G401.6 (cell line): ENCODE data around the gene GAA.
"Not testable (repeated sequence)": the region's sequence is repeated elsewhere in the genome, so short reads cannot be mapped to it uniquely, and the experiment has no call there.

Source experiments
- FAIRE-seq: peaks from 2 replicates; lab custom pipeline; 2012; peaks lifted over from hg19 to GRCh38; lab: Jason Lieb, UNC

The GAA gene

GRCh38 chr17:80083136-80083661, 18.2 kb upstream of the GAA start:
- no peak for FAIRE-seq

- FAIRE-seq: no peak
These were observed 16.6 kb upstream of the GAA start for GRCh38 chr17:80084773-80085172.

- no peak for FAIRE-seq
These were observed 15.3 kb upstream of the GAA start for GRCh38 chr17:80086081-80086480.

- no peak for FAIRE-seq
These were observed 14.8 kb upstream of the GAA start for GRCh38 chr17:80086616-80087015.

- no peak for FAIRE-seq
These were observed 13.8 kb upstream of the GAA start for GRCh38 chr17:80087346-80088265.

- FAIRE-seq: no peak
These were observed 11.6 kb upstream of the GAA start for GRCh38 chr17:80089762-80090161.

GRCh38 chr17:80090164-80090563, 11.2 kb upstream of the GAA start:
- not testable (repeated sequence) for FAIRE-seq

- no peak for FAIRE-seq
These were observed 10.0 kb upstream of the GAA start for GRCh38 chr17:80091376-80091775.

GRCh38 chr17:80092959-80093358, 8.4 kb upstream of the GAA start:
- no peak for FAIRE-seq

GRCh38 chr17:80095038-80095843, 6.1 kb upstream of the GAA start:
- FAIRE-seq: no peak

GRCh38 chr17:80095844-80096475, 5.4 kb upstream of the GAA start:
- FAIRE-seq: no peak

GRCh38 chr17:80096561-80097021, 4.8 kb upstream of the GAA start:
- FAIRE-seq: no peak

- no peak for FAIRE-seq
These were observed 4.2 kb upstream of the GAA start for GRCh38 chr17:80097127-80097621.

- no peak for FAIRE-seq
These were observed 3.3 kb upstream of the GAA start for GRCh38 chr17:80097844-80098691.

GRCh38 chr17:80099291-80100034, 1.9 kb upstream of the GAA start:
- FAIRE-seq: no peak

GRCh38 chr17:80100035-80100323, 1.4 kb upstream of the GAA start:
- no peak for FAIRE-seq

- no peak for FAIRE-seq
These were observed 724 bp downstream of the GAA start for GRCh38 chr17:80101946-80102663.

GRCh38 chr17:80102664-80103448, 1.5 kb downstream of the GAA start:
- FAIRE-seq: no peak

- no peak for FAIRE-seq
These were observed 2.2 kb downstream of the GAA start for GRCh38 chr17:80103449-80104085.
